Activated CD4-positive, alpha-beta memory T cell treated with anti-CD3 and anti-CD28 coated beads for 36 hours (primary cell): ENCODE measurements around the gene STAT1. TPM values are rescaled to one million over a fixed set of nuclear protein-coding genes. Genes with fewer than 3 reads are reported as not detected.
A peak's percentile ranks its signal among the peaks of the same experiment; 100 is the strongest.

Experiments
- CTCF ChIA-PET: fragments of 350-600 bp; sonication (Branson Sonifier 250); formaldehyde crosslinking; loops from one replicate; lab custom pipeline; 2021; ENCODE audit warnings: antibody characterized with exemption, inconsistent platforms; lab: Charles Lee
- POLR2A ChIA-PET: fragments of 350-600 bp; sonication (Branson Sonifier 250); formaldehyde crosslinking; loops from one replicate; lab custom pipeline; 2021; ENCODE audit warnings: antibody characterized with exemption; lab: Charles Lee
- DNase-seq: peaks from one replicate; pipeline ENCODE4 v3.0.0-alpha.2; 2020
- H3K27ac Mint-ChIP-seq: one replicate; pipeline ENCODE4 v1.8.0; 2021; ENCODE audit warnings: mixed read lengths
- H3K27me3 Mint-ChIP-seq: one replicate; pipeline ENCODE4 v1.8.0; 2021; ENCODE audit warnings: mixed read lengths
- H3K36me3 Mint-ChIP-seq: one replicate; pipeline ENCODE4 v1.8.0; 2021; ENCODE audit warnings: mixed read lengths
- H3K4me1 Mint-ChIP-seq: one replicate; pipeline ENCODE4 v1.8.0; 2021; ENCODE audit warnings: low read depth, mixed read lengths
- H3K4me3 Mint-ChIP-seq: one replicate; pipeline ENCODE4 v1.8.0; 2021; ENCODE audit warnings: mild to moderate bottlenecking, mixed read lengths
- H3K9me3 Mint-ChIP-seq: one replicate; pipeline ENCODE4 v1.8.0; 2021; ENCODE audit warnings: mixed read lengths
- intact Hi-C: fragments of 100-400 bp; cut with micrococcal nuclease; formaldehyde crosslinking; loops from one replicate; pipeline ENCODE4 v1.15.1; 2023
- total RNA-seq, 2 experiments: library from RNA; stranded (reverse); gene quantifications; one replicate each; pipeline ENCODE4 v1.2.3, GENCODE V29; 2021

STAT1 gene
- total RNA-seq, 2 experiments from 2014 or later: 309 to 314 TPM

DNA sequence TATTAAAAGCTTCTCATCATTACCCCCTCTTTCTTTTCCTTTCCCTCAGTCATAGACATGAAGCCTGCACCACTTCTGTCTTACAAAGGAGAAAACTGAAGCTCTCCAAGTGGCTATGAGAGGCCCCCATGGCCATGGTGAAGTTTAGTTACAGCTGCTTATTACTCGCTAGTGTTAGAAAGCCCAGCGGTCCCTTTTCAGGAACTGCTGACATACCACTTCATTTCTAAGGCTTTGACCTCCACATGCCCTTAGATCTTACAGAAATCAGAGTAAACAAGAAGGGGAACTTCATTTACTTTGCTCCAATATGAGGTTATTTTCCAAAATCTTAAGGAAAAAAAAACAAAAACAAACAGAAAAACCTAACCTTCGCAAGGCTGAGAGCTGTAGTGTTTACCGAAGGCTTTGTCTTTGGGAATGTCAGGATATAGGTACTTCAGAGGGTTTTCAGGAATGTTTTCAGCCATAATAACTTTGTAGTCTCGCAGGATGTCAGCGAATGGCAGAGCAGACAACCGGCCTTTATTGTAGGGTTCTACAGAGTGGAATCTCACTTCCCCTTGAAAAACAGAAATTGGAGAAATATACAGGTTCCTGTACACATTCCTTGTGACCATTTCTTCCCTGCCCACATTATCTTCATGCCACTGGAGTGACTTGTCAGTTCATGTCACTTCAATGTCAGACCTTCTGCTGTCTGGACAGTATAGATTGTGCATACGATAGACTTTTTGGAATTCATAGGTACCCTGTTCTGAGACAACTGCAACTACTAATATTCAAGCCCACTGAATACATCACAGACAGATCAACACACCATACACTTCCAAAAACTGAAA lies 18.8 kb upstream of the STAT1 start:
- POLR2A ChIA-PET: no interaction called here
- Mint-ChIP-seq H3K27ac (peak overlapping the region; percentile 29), H3K36me3 (peaks cover 29% of the 10 kb centered on the region), H3K4me1 (peaks cover 48% of the 10 kb centered on the region), H3K9me3 (no peaks in the 10 kb centered on the region), H3K27me3 (no peaks in the 10 kb centered on the region), H3K4me3 (no peak overlapping the region)
- intact Hi-C loops: loop anchor here (5.0 kb wide), 1 partner anchor 36 kb away; no protein-coding TSS in a partner anchor
- CTCF ChIA-PET: interaction anchor here (1.1 to 1.4 kb wide), 3 partner anchors 13 to 123 kb away, joined by 5 to 7 read pairs (median 6); no protein-coding TSS in a partner anchor
- no peak for DNase-seq

DNA sequence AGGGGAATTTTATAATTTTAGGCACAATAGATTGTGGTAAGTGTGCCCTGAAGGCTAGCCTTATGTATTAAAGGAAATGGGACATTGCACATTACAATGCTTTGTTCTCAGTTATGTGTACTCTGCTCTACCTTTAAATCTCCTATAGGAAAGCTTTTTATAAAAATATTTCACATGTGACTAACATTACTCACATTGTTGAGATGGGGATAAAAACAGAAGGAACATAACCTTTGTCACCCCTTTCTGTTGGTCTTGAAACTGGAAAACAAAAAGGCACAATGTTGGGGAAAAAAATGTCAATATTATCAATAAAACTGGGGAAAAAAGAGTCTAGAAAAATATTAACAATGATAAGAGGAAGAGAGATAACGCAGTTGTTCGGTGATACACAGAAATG lies 17.3 kb upstream of the STAT1 start:
- peak overlapping the region; percentile 48 for H3K27ac Mint-ChIP-seq
- intact Hi-C loops: loop anchor here (5.0 kb wide), 1 partner anchor 34 kb away; no protein-coding TSS in a partner anchor
- DNase-seq: no peak
- H3K36me3 Mint-ChIP-seq: peaks cover 26% of the 10 kb centered on the region
- ChIA-PET POLR2A (no interaction called here), CTCF (interaction anchor here (1.0 kb wide), 1 partner anchor 19 kb away, joined by 4 read pairs; no protein-coding TSS in a partner anchor)
- H3K4me3 Mint-ChIP-seq: no peak overlapping the region
- H3K27me3 Mint-ChIP-seq: no peaks in the 10 kb centered on the region
- peaks cover 44% of the 10 kb centered on the region for H3K4me1 Mint-ChIP-seq
- H3K9me3 Mint-ChIP-seq: no peaks in the 10 kb centered on the region

DNA sequence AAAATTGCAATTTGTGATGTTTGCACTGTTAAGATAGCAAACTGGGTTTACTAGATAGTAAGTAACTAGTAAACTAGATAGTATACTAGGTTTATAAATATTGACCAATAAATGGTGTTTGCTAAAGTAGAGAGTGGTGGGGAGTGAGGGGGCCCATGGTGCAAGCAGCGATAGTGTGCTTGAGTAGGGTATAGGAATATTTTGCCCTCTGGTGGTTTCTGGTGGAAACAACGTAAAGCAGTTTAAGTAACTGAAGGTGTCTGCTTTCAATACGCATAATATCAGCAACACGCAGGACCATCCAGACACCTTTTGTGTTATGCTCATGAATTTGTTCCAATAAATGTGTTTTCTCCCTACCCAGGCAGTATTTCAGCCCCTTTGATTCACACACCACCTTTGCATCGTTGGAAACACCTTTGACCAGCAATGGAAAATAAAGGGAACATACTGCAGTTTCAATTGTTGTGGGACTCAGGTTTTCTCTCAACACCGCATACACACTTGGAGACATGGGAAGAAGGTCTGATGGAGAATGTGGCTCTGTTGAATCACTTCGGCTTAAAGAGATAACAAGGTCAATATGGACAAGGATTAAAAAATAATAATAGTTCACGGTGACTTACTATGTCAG lies 16.7 kb upstream of the STAT1 start:
- Mint-ChIP-seq H3K4me1 (peaks cover 47% of the 10 kb centered on the region), H3K4me3 (no peak overlapping the region), H3K9me3 (no peaks in the 10 kb centered on the region), H3K27ac (peak overlapping the region; percentile 18), H3K27me3 (no peaks in the 10 kb centered on the region), H3K36me3 (peaks cover 23% of the 10 kb centered on the region)
- intact Hi-C loops: loop anchor here (1.0 to 5.0 kb wide), 4 partner anchors 8 to 249 kb away; partner anchors contain the start of gene STAT1
- DNase-seq: peak; percentile 41
- POLR2A ChIA-PET: interaction anchor here (1.7 kb wide), 1 partner anchor 10 kb away, joined by 11 read pairs; no protein-coding TSS in a partner anchor
- CTCF ChIA-PET: interaction anchor here (0.9 to 1.9 kb wide), 4 partner anchors 18 to 940 kb away, joined by 3 to 4 read pairs (median 4); no protein-coding TSS in a partner anchor

DNA sequence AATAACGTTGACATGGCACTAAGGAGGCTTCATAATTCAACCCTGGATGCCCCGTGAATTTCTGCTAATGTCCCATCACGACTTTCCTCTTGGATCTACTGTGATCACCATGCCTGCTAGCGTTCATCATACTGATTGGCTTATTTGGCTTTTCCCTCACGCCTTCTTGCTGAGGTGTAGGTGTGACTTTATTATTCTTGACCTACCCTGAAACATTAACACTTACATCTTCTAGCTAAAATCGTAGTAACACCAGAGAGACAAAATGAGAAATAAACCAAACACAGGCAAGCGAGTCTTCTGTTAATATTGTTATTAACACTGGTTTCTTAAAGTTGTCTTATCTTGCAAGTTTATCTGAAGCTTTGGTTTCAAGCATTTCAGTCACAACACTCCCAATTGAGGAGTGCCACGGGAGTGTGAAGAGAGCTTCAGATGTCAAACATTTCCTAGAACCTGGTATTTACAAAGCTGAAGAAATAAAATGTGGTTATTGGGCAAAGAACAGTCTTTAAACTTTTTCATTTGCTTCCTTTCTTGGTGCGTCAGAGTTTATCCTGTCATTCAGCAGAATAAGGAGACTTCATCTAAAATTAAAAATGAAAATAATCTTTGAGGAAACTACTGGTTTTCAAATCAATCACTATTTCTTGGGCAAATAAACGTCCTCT lies 15.4 kb upstream of the STAT1 start:
- Mint-ChIP-seq H3K4me3 (no peak overlapping the region), H3K27me3 (no peaks in the 10 kb centered on the region), H3K27ac (peak overlapping the region; percentile 86), H3K36me3 (peaks cover 23% of the 10 kb centered on the region), H3K9me3 (no peaks in the 10 kb centered on the region), H3K4me1 (peaks cover 58% of the 10 kb centered on the region)
- DNase-seq: no peak
- intact Hi-C loops: loop anchor here (10.0 kb wide), 1 partner anchor 1245 kb away; the partner anchor contains the start of genes ORMDL1 and PMS1
- ChIA-PET CTCF (interaction anchor here (0.8 to 2.3 kb wide), 12 partner anchors 9 to 939 kb away, joined by 3 to 8 read pairs (median 4); no protein-coding TSS in a partner anchor), POLR2A (interaction anchor here (1.2 to 1.7 kb wide), 4 partner anchors 9 to 86 kb away, joined by 3 to 11 read pairs (median 6); partner anchors contain the start of gene STAT1)

DNA sequence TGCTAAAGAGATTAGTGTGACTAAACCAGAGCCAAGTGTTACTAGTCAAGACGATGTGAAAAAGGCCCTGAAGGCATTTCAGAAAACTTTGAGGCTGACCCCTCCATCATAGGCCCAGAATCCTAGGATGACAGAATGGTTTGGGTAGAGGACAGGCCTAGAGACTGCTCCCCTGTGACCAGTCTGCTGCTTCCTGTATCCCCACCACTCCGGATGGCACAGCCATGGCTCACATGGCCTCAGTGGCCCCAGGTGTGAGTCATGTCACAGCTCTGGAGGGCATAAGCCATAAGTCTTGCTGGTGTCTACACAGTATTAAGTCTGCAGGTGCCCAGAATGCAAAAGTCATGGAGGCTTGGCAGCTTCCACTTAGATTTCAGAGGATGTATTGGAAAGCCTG lies 12.4 kb upstream of the STAT1 start:
- intact Hi-C loops: loop anchor here (10.0 kb wide), 1 partner anchor 1242 kb away; the partner anchor contains the start of genes ORMDL1 and PMS1
- Mint-ChIP-seq H3K27me3 (no peaks in the 10 kb centered on the region), H3K4me3 (no peak overlapping the region), H3K4me1 (peaks cover 58% of the 10 kb centered on the region), H3K9me3 (no peaks in the 10 kb centered on the region), H3K27ac (peak overlapping the region; percentile 36), H3K36me3 (peaks cover 18% of the 10 kb centered on the region)
- ChIA-PET CTCF (no interaction called here), POLR2A (interaction anchor here (0.6 to 1.1 kb wide), 3 partner anchors 12 to 298 kb away, joined by 3 to 5 read pairs (median 4); partner anchors contain the start of gene STAT1)
- DNase-seq: no peak

DNA sequence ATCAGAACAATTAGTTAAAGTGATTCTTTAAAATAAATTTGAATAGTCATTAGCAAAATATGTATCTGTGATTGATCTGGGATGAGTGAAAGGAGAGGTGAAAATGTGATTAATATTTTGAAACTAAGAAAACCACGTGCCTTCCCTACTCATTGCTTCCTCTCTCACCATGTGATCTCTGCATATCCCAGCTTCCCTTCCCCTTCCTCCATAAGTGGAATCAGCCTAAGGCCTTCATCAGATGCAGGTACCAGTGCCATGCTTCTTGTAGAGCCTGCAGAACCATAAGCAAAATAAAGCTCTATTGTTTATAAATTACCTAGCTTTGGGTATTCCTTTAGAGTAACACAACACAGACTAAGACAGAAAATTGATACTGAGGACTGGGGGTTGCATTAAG lies 11.2 kb upstream of the STAT1 start:
- no peak for DNase-seq

DNA sequence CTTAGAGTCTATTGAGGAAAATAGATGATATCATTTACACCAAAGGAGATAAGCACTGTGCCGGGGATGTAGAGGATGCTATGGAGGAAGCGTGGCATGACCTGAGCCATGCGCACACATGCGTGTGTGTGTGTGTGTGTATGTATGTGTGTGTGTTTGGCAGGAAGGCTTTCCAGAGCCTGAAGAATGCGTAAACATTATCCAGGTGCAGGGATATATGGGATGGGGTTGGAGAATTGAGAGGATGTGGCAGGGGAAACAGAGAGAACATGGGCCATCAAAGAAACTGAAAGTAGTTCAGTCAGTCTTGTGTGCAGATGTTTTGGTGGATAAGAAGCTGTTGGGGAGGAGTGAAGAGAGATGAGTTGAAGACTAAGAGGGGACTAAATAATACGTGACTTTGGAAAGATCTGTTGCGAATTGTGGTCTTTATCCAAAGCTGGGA lies 9.3 kb upstream of the STAT1 start:
- intact Hi-C loops: loop anchor here (5.0 to 10.0 kb wide), 4 partner anchors 301 to 1238 kb away; partner anchors contain the start of genes NEMP2, ORMDL1 and PMS1
- Mint-ChIP-seq H3K4me3 (no peak overlapping the region), H3K36me3 (peaks cover 7% of the 10 kb centered on the region), H3K4me1 (peaks cover 43% of the 10 kb centered on the region), H3K27ac (no peak overlapping the region), H3K9me3 (no peaks in the 10 kb centered on the region), H3K27me3 (peaks cover 2% of the 10 kb centered on the region)
- POLR2A ChIA-PET: interaction anchor here (0.6 to 2.9 kb wide), 6 partner anchors 9 to 143 kb away, joined by 3 to 23 read pairs (median 4); partner anchors contain the start of gene STAT1
- CTCF ChIA-PET: interaction anchor here (0.7 to 2.0 kb wide), 7 partner anchors 9 to 132 kb away, joined by 3 to 7 read pairs (median 4); no protein-coding TSS in a partner anchor
- no peak for DNase-seq

More for the DNA sequence above, 11.2 kb upstream of the STAT1 start:
- Mint-ChIP-seq H3K4me3 (no peak overlapping the region), H3K36me3 (peaks cover 12% of the 10 kb centered on the region), H3K4me1 (peaks cover 45% of the 10 kb centered on the region), H3K27ac (peak overlapping the region; percentile 16), H3K9me3 (no peaks in the 10 kb centered on the region), H3K27me3 (peaks cover 1% of the 10 kb centered on the region)
- POLR2A ChIA-PET: interaction anchor here (1.6 kb wide), 1 partner anchor 11 kb away, joined by 4 read pairs; the partner anchor contains the start of gene STAT1
- CTCF ChIA-PET: interaction anchor here (0.6 to 1.1 kb wide), 3 partner anchors 13 to 140 kb away, joined by 3 to 4 read pairs (median 4); no protein-coding TSS in a partner anchor
- intact Hi-C loops: loop anchor here (10.0 kb wide), 1 partner anchor 1240 kb away; the partner anchor contains the start of genes ORMDL1 and PMS1

DNA sequence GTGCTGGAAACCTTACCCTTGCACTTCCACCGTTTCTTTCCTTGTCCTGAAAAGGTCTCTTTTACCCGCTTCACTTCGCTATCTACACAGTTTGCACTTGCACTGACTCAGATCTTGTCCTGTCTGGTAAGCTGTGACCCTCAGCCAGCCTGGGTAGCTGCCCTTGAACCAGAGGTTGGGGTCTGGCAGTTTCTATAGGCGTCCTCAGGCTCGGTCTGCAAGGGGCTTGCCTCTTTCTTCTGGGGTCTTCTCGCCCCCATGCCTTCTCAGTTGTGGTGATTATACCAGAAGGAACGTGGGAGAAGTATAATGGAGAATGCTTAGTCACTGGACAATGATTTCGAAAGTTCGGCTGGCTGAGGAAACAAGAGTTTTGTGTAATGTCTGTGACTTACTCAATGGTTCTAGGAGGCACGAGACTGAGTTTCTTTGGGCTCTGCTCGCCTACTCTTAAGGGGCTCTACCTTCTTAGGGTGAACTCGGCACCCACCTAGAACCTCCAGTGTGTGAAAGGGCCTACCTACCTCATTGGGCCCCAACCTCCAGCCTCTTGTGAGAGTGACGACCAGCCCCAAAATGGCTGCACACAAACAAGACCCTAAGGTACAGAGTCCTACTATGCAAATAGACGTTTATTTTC lies 6.9 kb upstream of the STAT1 start:
- H3K27ac Mint-ChIP-seq: no peak overlapping the region
- H3K36me3 Mint-ChIP-seq: peaks cover 5% of the 10 kb centered on the region
- H3K27me3 Mint-ChIP-seq: peaks cover 2% of the 10 kb centered on the region
- H3K9me3 Mint-ChIP-seq: peaks cover 2% of the 10 kb centered on the region
- ChIA-PET POLR2A (interaction anchor here (0.7 to 2.1 kb wide), 10 partner anchors 9 to 661 kb away, joined by 3 to 15 read pairs (median 4); partner anchors contain the start of genes NABP1 and STAT4), CTCF (interaction anchor here (1.5 to 2.8 kb wide), 3 partner anchors 12 to 134 kb away, joined by 3 to 7 read pairs (median 5); no protein-coding TSS in a partner anchor)
- DNase-seq: peak; percentile 71
- no peak overlapping the region for H3K4me3 Mint-ChIP-seq
- H3K4me1 Mint-ChIP-seq: peaks cover 39% of the 10 kb centered on the region
- intact Hi-C loops: loop anchor here (1.0 to 10.0 kb wide), 7 partner anchors 17 to 1236 kb away; partner anchors contain the start of genes GLS, NEMP2, ORMDL1 and PMS1

DNA sequence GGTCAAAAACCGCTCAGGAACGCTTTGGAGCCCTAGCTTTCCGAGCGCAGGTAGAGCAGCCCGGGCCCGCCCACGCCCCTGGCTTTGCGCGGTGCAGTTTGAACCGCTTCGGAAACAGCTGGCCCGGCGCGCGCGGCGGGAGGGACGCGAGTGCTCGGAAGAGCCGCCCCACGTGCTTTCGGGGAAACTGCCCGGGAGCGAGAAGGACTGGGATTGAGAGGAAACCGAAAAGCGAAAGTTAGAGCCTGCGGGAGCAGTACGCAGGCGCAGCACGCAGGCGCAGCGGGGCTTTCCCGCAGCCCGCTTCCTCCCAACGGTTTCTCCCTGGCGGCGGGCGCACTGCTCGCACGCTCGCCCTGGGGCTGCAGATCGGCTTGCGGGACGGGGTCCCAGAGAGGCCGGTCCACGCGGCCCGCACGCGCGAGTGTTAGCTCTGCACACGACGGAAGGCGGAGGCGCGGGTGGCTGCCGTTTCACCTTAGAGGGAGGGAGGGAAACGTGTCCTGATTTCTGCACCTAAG lies 6.3 kb upstream of the STAT1 start:
- POLR2A ChIA-PET: interaction anchor here (0.6 to 2.1 kb wide), 11 partner anchors 9 to 662 kb away, joined by 3 to 15 read pairs (median 4); partner anchors contain the start of genes NABP1 and STAT4
- Mint-ChIP-seq H3K4me1 (peaks cover 34% of the 10 kb centered on the region), H3K4me3 (no peak overlapping the region), H3K36me3 (peaks cover 6% of the 10 kb centered on the region), H3K27me3 (peaks cover 2% of the 10 kb centered on the region), H3K27ac (no peak overlapping the region), H3K9me3 (peaks cover 7% of the 10 kb centered on the region)
- CTCF ChIA-PET: interaction anchor here (1.3 to 2.8 kb wide), 4 partner anchors 9 to 135 kb away, joined by 3 to 8 read pairs (median 6); no protein-coding TSS in a partner anchor
- peak; percentile 97 for DNase-seq
- intact Hi-C loops: loop anchor here (1.0 to 10.0 kb wide), 6 partner anchors 131 to 1235 kb away; partner anchors contain the start of genes GLS, NEMP2, ORMDL1 and PMS1

DNA sequence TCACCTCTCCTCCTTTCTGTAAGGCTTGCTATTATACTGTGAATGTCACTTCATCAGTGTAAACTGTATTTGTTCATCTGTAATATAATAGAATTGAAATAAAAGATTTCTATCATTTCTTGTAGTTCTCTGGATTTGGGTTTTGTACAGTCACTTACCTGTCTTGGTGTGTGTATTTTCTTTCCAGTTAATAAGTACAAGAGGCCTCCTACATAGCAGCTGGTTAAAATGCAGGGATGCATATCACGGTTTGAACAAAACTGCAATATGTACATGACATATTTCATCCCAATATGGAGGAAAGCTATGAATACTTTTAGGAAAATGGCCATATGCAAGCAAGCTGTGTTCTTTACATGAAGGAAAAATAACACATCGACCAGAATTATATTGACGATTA lies 5.4 kb upstream of the STAT1 start:
- Mint-ChIP-seq H3K36me3 (peaks cover 5% of the 10 kb centered on the region), H3K27me3 (peaks cover 2% of the 10 kb centered on the region), H3K27ac (peak overlapping the region; percentile 74), H3K4me1 (peaks cover 25% of the 10 kb centered on the region), H3K9me3 (peaks cover 7% of the 10 kb centered on the region), H3K4me3 (no peak overlapping the region)
- POLR2A ChIA-PET: interaction anchor here (0.6 to 2.1 kb wide), 6 partner anchors 10 to 138 kb away, joined by 3 to 11 read pairs (median 4); no protein-coding TSS in a partner anchor
- CTCF ChIA-PET: interaction anchor here (1.2 to 2.8 kb wide), 5 partner anchors 10 to 136 kb away, joined by 3 to 8 read pairs (median 5); no protein-coding TSS in a partner anchor
- intact Hi-C loops: no loop called here
- no peak for DNase-seq
